HK-2 (cell line): ENCODE data around the gene MLC1.

ENCODE experiments used
- DNase-seq: peaks from one replicate; pipeline ENCODE4 v3.0.0-alpha.2; 2018; ENCODE audit not compliant: unreplicated experiment

The MLC1 gene

GRCh38 chr22:50085211-50085972 is at the start of gene MLC1:
Gene MLC1, minus strand, starts transcription at chr22:50085426. Its CDS starts 524 bp downstream, at chr22:50084902.
- DNase-seq: no peak

GRCh38 chr22:50134481-50134880 is 49.3 kb upstream of the MLC1 start:
- no peak for DNase-seq

GRCh38 chr22:50131894-50132293 is 46.7 kb upstream of the MLC1 start:
- DNase-seq: no peak

GRCh38 chr22:50129121-50129736 is 44.0 kb upstream of the MLC1 start:
- DNase-seq: no peak

GRCh38 chr22:50125029-50125428 is 39.8 kb upstream of the MLC1 start:
- DNase-seq: no peak

- DNase-seq: no peak
These were observed 37.9 kb upstream of the MLC1 start for GRCh38 chr22:50123119-50123518.

DNA sequence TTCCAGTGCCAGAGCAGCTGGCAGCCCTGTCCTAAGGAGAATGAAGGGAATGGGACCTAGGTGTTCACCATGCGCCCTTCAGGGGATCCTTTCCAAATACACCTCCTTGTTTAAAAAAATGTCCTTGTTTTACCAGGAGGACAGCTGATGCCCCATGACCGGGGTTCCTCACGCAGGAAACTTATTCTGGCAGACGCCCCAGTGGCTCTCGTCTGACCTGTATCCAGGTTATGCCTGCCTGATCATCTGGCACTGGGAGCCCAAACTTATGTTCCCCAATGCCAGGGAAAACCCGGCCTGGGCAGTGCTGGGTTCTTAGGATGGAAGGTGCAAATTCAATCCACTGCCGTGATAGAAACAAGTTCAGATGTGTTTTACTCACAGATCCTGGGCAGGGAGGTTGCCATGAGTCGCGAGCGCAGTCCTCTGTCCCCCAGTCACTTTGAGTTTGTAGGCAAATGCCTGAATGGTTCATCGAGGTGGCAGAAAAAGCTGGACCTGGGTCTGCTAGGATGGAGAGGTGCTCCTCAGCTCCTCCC is 36.0 kb upstream of the MLC1 start:
- no peak for DNase-seq

DNA sequence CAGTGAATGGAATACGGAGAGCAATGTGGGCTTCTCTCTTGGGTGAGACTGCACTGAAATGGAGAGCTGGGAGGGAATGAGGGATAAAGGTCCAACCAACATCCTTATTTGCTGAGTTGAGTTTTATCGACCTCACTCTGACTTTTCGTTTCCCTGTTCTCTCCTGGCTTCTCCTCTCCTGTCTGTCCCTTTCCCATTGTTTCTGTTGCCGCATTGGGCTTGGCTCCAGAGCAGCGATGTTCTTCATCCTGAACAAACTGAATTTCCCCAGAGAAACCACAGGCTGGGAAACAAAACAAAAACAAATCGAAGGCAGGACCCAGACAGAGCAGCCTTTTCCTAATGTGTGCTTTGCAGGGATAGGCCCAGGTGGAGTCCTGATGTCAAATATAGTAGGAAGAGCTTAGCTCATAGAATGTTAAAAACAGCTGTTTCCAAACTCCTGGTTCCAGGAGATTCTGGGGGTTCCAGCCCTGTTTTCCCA is 34.6 kb upstream of the MLC1 start:
- DNase-seq: no peak

DNA sequence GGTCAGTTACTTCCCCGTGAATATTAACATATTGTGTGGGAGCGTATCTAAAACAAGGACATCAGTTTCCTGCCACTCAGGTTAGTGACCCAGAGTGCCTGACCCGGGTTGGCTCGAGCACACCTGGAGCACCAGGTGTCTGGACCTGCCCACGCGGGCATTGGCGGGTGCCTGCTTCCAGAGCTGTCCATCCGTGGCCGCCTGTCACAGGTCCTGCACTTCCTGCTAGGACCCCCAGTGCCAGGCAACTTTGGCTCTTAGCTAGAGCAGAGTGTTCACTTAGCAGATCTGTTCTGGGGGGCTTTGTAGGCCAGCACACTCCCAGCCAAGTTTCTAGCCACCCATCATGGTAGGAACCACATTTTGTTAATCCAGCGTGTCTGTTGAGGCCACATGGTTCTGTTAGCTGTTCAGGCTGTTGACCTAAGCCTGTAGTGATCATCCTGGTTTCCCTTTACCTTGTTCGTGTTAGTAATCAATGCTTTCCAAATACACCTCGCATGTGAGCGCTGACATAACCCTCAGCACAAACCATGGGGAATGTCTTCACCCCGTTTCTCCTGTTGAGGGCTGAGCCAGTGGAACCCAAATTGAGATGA is 34.0 kb upstream of the MLC1 start:
- no peak for DNase-seq

DNA sequence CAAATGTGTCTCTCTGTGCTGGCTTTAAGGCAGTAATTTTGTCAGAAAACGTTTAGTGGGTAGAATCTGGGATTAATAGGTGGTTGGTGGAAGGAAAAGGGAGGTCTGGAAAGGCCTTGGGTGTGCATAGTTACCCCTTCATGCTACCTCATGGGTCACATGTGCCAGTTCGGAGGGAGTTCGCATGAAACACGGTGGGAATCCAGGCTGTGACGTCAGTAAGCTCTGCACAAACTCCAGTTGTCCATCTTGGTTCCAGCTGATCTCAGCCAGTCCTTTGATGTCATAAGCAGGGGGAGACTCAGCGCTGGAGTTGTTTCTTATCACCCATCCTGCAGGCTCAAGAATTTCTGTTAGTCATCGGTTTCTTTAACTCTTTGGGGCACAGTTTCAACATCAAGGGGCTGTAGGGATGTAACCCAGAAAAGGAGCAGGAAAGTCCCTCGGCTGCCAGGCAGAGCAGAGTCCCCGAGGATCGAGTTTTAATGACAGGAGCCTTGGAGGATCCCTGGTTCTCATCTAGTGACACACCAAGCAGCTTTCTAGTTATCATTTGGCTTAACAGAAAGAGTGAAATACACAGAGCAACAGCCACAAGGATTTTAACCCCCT is 33.4 kb upstream of the MLC1 start:
- DNase-seq: no peak

DNA sequence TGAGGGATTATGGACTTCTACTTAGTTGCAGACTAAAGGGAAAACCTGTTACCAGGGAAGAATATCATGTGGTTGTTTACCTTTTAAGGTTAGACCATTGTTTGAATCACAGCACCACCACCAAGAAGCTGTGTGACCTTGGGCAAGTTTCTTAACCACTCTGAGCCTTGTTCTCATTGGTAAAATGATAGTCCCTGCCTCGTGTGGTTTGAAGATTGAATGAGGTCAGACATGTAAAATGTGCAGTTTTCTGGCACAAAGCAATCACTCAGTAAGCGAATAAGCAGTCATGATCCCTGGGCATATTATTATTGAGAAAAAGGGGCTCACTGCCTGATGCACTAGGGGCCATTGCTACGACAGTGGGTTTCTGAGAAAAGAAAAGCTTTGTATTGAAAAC is 32.9 kb upstream of the MLC1 start:
- no peak for DNase-seq

DNA sequence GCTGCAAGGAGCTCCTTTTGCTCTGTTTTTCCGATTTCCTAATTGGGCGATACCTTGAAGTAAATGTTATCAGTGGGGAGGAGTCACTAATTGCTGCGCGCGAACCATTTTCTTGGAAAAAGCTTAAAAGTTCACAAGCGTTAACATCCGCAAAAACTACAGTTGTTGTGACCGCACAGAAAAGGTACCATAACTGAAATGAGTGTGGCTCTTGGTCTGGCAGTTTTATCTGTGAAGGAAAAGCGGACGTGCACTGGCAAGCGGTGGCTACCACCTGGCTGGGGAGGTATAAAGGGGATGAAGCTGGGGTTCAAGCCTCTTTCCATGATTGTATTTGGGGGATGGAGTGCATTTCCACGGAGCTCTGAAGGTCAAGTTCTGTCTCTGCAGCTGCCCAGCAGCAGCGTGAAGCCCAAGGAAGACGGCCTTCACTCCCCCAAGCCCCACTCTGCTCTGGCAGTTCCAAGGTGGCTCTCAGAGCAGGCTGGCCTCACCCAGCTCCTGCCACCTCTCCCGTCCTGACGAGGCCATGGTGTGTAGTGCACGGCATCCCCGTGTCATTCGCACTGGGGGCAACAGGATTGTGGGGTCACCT is 32.0 kb upstream of the MLC1 start:
- no peak for DNase-seq

DNA sequence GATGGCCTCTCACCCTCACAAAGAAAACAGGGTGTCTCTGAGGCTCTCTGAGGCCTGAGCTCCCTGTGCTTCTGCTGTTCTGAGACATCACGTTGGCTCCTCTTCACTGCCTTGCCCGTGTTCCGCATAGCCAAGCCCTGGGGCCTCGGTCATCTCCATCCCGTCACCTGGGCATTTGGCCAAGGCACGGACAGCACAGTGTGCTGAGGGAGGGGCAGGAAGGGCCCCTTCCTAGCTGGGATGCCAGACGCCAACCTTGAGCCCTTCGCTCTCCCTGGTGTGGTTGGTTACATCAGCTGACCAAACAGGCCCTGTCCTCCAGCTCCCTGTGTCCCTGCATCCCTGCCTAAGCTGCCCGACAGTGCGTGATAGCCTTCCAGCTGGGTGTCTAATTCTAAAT is 30.5 kb upstream of the MLC1 start:
- DNase-seq: no peak

- no peak for DNase-seq
These were observed 29.2 kb upstream of the MLC1 start for GRCh38 chr22:50114221-50115021.

DNA sequence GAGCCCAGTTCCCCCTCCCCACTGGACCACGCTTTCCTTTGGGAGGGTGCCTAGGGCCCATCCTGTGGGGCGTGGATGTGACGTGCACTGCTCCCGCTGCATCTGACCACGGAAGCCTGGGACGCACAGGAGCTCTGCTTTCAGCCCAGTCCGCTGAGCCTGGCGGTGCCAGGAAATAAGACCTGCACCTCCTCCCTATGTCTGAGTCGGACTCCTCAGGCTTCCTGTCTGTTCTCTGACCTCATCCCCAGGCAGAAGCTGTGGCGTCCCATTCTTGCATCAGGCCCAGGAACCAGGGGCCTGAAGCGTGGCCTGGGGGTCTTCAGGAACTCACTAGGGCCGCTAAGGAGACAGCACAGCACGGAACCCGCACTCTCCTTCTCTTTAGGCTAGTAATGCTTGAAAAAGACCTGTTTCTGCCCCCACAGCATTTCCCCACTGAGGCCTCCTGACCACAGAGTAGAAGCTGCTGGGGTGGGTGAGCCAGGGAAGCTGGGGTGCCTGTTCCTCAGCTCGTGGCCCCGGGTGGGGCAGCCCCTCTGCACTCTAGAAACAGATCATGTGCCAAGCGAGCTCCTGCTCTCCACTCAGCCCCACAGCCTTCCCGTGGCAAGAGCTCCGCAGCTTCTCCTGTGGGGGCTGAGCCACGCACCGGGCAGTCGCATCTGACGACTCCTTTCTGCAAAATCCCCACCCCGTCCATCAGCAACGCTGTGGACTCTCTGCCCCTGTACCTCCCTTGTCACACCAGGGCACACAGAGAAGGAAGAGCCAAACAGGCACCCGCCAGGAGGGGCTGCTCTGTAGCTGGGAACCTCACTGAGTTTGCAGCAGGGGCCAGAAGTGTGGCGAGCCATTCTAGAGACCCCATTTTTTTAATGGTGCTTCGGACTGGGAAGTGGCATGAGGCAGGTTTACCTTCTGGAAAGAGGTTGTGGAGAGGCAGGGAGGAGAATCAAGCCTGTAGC is 27.2 kb upstream of the MLC1 start:
- peak; percentile 24 for DNase-seq

GRCh38 chr22:50111056-50111455 is 25.8 kb upstream of the MLC1 start:
- no peak for DNase-seq

DNA sequence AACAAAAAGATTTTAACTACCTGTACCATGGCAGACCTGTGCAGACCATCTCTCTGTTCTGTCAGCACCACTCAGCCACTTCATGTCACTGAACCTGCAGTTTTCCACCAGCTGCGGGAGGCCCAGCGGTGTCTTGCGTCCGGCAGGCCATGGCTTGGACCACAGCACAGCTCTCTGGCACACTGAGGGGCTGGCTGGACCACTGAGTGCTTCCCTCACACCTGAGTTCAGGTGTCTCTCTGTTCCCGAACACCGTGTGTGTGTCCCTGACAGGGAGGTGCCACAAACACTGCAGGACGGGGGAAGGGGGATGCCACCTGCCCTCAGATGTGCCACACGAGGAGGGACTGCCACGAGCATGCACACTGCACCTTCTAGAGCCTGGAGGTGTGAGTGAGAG is 22.3 kb upstream of the MLC1 start:
- DNase-seq: no peak

DNA sequence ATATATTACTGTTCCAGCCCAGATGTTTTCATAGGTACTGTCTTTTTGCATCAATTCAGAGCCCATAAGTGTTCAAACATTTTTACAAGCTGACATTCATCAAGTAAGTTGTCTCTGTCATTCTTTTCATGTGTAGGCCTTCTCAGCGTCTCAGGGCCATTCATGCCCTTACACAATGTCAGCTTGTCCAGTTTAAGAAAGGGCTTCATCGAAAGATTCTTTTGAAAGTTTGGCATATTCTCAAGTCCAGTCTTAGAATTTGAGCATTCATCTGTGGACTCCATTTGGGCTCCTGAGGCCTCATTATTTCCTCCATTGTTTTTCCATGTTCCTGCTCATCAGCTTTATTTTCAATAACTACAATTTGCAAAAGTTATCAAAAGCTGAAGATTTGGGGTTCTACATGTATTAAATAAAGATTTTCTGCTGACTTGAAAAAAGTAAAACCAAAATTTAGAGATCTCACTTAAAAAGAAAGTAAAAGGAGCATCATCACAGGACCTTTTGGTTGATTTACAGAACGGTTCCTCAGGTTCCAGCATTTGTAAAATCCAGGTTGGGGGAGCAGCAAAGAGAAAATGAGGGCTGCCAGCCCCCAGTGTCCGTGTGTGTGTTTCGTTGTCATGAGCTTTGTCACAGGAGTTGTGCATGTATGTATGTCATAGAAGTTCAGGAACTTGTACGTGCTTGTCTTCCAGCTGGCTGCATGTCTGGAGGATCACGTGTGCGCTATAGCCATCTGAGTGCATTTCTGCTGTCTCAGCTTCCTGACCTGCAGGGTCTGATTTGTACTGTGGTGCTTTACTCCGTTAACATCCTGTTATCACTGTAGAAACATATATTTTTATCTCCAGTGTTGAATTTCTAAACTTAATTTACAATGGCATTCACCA is 20.2 kb upstream of the MLC1 start:
- DNase-seq: no peak

GRCh38 chr22:50104141-50104544 is 18.9 kb upstream of the MLC1 start:
- no peak for DNase-seq
